HCT116 (cell line): ENCODE data around the gene ANAPC5.
A peak's percentile ranks its signal among the peaks of the same experiment; 100 is the strongest.

ENCODE experiments used
- CTCF ChIP-seq, 3 experiments: fragments of 200-600 bp in 1 of 3; sonication (generic) in 1 of 3; IDR thresholded peaks in 2 of 3; conservative IDR thresholded peaks in 1 of 3; 2 replicates each; pipeline ENCODE4 v1.5.1; 2012 to 2017; ENCODE audit warnings: low read depth in 2 of 3, low read length in 2 of 3, antibody characterized with exemption in 1 of 3, borderline replicate concordance in 1 of 3, control low read depth in 1 of 3, mild to moderate bottlenecking in 1 of 3, mixed read lengths in 1 of 3, mixed run types in 1 of 3, moderate library complexity in 1 of 3; ENCODE audit not compliant: insufficient read depth in 1 of 3
- FOSL1 ChIP-seq: IDR thresholded peaks from 2 replicates; pipeline ENCODE4 v1.6.1; 2012; ENCODE audit warnings: low read depth
- POLR2A ChIP-seq: IDR thresholded peaks from 2 replicates; pipeline ENCODE4 v1.7.0; 2011; ENCODE audit warnings: borderline replicate concordance; ENCODE audit not compliant: insufficient read depth, insufficient read length; ENCODE audit errors: extremely low read depth
- POLR2AphosphoS5 ChIP-seq: IDR thresholded peaks from 2 replicates; pipeline ENCODE4 v1.6.1; 2011; ENCODE audit warnings: mild to moderate bottlenecking, low read depth, low read length, moderate library complexity
- SP1 ChIP-seq: IDR thresholded peaks from 2 replicates; pipeline ENCODE4 v1.6.1; 2012; ENCODE audit warnings: low read depth
- ZBTB33 ChIP-seq: IDR thresholded peaks from 2 replicates; pipeline ENCODE4 v1.6.1; 2011; ENCODE audit warnings: mild to moderate bottlenecking, low read length, moderate library complexity; ENCODE audit not compliant: insufficient replicate concordance; ENCODE audit errors: extremely low read depth

GRCh38 chr12:121334513-121335343 lies 17.5 kb downstream of the ANAPC5 start:
- TF ChIP-seq CTCF (IDR thresholded peaks at IDR 0.05 in 2 of 3, conservative IDR thresholded peaks at IDR 0.05 in 1 of 3; ENCODE audit: borderline replicate concordance in 1 of 3, insufficient read depth in 1 of 3, low read depth in 2 of 3, low read length in 2 of 3), result peak; percentile 72 to 86 (median 74); a peak in 5 of 6 replicates
- TF ChIP-seq ZBTB33, result no peak
- TF ChIP-seq FOSL1, result no peak
- no peak for TF ChIP-seq SP1
- TF ChIP-seq POLR2AphosphoS5, result no peak
- no peak for TF ChIP-seq POLR2A
